ES-I3 (cell line): ENCODE results near the gene CENPM.

Source experiments
- H3K36me3 ChIP-seq: 2 replicates; pipeline ENCODE4 v1.6.1; 2013; ENCODE audit warnings: mild to moderate bottlenecking, low read length, control low read depth, moderate library complexity; ENCODE audit not compliant: insufficient read depth
- H3K4me1 ChIP-seq: 2 replicates; pipeline ENCODE4 v1.6.1; 2013; ENCODE audit warnings: mild to moderate bottlenecking, control low read depth, low read length; ENCODE audit not compliant: insufficient read depth
- H3K9ac ChIP-seq: 2 replicates; pipeline ENCODE4 v1.6.1; 2013; ENCODE audit warnings: low read depth, mild to moderate bottlenecking, low read length, moderate library complexity
- H3K9me3 ChIP-seq: 2 replicates; pipeline ENCODE4 v1.6.1; 2013; ENCODE audit warnings: mild to moderate bottlenecking, low read length, moderate library complexity; ENCODE audit not compliant: control insufficient read depth, insufficient read depth

Gene CENPM

DNA sequence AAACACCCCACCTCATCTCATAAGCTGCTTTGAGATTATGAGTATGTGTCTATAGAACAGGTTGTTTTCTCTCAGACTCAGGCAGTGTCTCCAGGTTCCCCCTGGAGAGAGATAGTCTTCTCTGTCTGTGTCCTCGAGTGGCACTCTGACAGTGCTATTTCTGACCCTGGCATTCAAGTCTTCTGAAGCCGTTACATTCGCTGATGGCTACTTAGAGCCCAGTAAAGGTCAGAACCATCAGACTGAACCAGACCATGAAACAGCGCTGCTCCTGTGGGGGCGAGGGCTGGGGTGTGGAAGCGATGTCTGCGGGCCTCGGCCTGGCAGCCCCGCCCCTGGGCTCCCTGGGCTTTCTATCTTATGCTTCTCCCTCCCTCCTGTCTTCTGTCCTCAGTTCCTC lies 55.5 kb downstream of the CENPM start:
- peaks cover 44% of the 10 kb centered on the region for H3K36me3 ChIP-seq

More for the DNA sequence above, 55.5 kb downstream of the CENPM start:
- no peaks in the 10 kb centered on the region for H3K4me1 ChIP-seq
- no peaks in the 10 kb centered on the region for H3K9me3 ChIP-seq
- H3K9ac ChIP-seq: no peak overlapping the region
